Measurements from ENCODE around the gene STRA8.

GRCh38 chr7:135239263-135239662, 5.6 kb downstream of the STRA8 start:
- TF ChIP-seq CTCF (IDR thresholded peaks at IDR 0.05), result no peak
- no peak for TF ChIP-seq TCF7L2 (IDR thresholded peaks at IDR 0.05; ENCODE audit: low read depth, low read length)
- no peak for TF ChIP-seq POLR2AphosphoS5 (IDR thresholded peaks at IDR 0.05; ENCODE audit: low read depth, low read length)
- no peak for TF ChIP-seq REST (IDR thresholded peaks at IDR 0.05; ENCODE audit: insufficient read depth in 1 of 2, low read depth in 2 of 2, low read length in 1 of 2)
- TF ChIP-seq SIN3A (IDR thresholded peaks at IDR 0.05; ENCODE audit: borderline replicate concordance, insufficient read depth, low read depth, low read length), result no peak
